HG03135 (cell line): Measurements from ENCODE around the gene ANKRD6.
"Not testable (repeated sequence)": the region's sequence is repeated elsewhere in the genome, so short reads cannot be mapped to it uniquely, and the experiment has no call there.

Experiments
- ATAC-seq: cut with Tn5 transposase; IDR thresholded peaks from one replicate; pipeline ENCODE4 v1.9.1; 2021; ENCODE audit warnings: mild to moderate bottlenecking, moderate library complexity; ENCODE audit not compliant: unreplicated experiment

ANKRD6 gene

GRCh38 chr6:89591745-89592144 is 158.8 kb downstream of the ANKRD6 start:
- ATAC-seq: no peak

DNA sequence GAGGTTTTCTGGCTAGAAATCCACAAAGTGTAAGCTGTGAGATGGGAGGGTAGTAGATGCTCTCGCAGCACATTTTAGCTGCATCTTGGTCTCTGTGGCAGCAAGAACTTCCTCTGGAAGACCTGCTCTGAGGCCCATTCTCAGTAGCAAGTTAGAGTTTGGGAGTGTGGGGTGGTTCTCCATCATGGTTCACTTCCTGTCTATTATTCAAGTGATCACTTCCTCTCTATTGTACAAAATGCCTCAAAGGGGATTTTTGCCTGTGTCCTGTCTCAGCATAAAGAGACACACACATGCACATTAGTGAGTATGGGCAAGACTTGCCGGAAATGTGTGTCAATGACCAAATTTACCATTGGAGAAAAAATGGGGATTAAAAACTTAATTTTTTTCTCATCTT is 163.1 kb downstream of the ANKRD6 start:
- ATAC-seq: peak; percentile 92

- no peak for ATAC-seq
These were observed 163.5 kb downstream of the ANKRD6 start for GRCh38 chr6:89596484-89596883.

GRCh38 chr6:89597372-89597771 is 164.4 kb downstream of the ANKRD6 start:
- ATAC-seq: no peak

GRCh38 chr6:89597988-89598387 is 165.0 kb downstream of the ANKRD6 start:
- no peak for ATAC-seq

- no peak for ATAC-seq
These were observed 166.8 kb downstream of the ANKRD6 start for GRCh38 chr6:89599727-89600126.

- ATAC-seq: no peak
These were observed 169.2 kb downstream of the ANKRD6 start for GRCh38 chr6:89602166-89602565.

- ATAC-seq: no peak
These were observed 171.7 kb downstream of the ANKRD6 start for GRCh38 chr6:89604653-89605052.

GRCh38 chr6:89605861-89606260 is 172.9 kb downstream of the ANKRD6 start:
- no peak for ATAC-seq

- no peak for ATAC-seq
These were observed 177.2 kb downstream of the ANKRD6 start for GRCh38 chr6:89610149-89610642.

GRCh38 chr6:89611666-89612065 is 178.7 kb downstream of the ANKRD6 start:
- no peak for ATAC-seq

DNA sequence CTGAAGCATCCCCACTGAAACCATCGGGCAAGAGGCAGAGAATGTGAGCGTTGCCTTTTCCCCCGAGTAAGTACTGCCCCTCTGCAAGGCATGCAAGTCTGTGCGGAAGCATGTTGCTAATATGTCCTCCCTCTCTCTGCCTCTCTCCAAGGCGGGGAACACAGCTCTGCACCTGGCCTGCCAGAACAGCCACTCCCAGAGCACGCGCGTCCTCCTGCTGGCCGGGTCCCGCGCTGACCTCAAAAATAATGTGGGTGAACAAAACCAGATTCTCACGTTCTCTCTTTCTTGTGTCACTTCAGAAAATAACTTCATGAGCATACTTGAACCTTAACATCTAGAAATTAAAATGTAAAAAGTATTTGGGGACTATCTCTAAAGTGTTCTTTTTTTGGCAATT is 179.2 kb downstream of the ANKRD6 start:
- ATAC-seq: no peak

GRCh38 chr6:89613790-89614189 is 180.8 kb downstream of the ANKRD6 start:
- no peak for ATAC-seq

DNA sequence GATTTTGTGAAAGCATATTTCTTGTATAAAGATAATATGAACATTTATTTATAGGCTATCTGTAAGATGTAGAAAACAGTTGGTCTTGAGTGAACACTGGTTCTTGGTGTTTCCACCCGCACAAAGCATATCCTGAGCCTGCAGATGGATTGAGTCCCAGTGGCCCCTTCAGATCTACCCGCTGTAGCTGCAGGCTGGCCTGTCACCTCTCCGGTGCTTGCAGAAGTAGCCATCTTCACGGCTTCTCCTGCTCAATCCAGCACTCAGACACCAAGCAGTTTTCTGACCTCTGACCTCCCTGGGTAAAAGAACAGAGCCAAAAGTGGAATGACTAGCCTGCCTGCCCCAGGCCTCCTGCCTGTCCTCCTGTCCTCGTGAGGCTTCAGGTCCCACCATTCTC is 182.9 kb downstream of the ANKRD6 start:
- ATAC-seq: no peak

DNA sequence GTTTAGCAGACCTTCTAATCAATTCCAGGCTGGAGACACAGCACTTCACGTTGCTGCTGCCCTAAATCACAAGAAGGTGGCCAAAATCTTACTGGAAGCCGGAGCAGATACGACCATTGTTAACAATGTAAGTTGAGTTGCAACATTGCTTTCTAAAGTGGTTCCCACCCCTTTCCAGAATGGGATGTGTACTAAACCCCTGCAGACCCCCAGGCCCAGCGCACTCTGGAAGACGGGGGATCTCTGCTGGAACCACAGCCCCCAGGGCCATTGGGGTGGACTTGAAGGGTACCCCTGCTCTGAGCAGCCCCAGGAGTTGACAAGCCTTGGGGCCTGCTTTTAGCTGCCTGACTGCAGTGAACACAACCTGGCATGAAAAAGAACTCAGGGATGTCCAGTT is 183.6 kb downstream of the ANKRD6 start:
- no peak for ATAC-seq

GRCh38 chr6:89618026-89618425 is 185.1 kb downstream of the ANKRD6 start:
- ATAC-seq: no peak

- no peak for ATAC-seq
These were observed 186.6 kb downstream of the ANKRD6 start for GRCh38 chr6:89619567-89619966.

- no peak for ATAC-seq
These were observed 190.8 kb downstream of the ANKRD6 start for GRCh38 chr6:89623749-89624148.

DNA sequence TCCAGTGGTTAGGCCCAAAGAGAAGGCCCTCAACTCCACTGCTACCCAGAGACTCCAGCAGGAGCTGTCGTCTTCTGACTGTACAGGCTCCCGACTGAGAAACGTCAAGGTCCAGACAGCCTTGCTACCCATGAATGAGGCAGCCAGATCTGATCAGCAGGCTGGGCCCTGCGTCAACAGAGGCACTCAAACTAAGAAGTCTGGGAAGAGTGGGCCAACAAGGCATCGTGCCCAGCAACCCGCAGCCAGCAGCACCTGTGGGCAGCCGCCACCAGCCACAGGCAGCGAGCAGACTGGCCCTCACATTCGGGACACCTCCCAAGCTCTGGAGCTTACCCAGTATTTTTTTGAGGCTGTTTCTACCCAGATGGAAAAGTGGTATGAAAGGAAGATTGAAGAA is 197.5 kb downstream of the ANKRD6 start:
- ATAC-seq: no peak

GRCh38 chr6:89636412-89636811 is 203.5 kb downstream of the ANKRD6 start:
- not testable (repeated sequence) for ATAC-seq

DNA sequence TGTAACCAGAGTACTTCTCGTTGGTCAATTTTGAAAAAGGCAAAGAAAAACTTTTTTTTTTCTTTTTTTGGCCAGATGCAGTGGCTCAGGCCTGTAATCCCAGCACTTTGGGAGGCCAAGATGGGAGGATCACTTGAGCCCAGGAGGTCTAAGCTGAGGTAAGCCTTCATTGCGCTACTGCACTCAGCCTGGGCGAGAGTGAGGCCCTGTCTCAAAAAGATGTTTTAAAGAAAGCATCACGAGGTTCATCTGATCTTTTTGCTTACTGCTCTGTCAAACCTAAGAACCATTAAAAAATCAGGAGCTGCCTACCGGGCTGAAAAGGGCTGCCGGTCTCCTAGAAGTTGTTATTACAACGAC is 205.0 kb downstream of the ANKRD6 start:
- ATAC-seq: no peak

DNA sequence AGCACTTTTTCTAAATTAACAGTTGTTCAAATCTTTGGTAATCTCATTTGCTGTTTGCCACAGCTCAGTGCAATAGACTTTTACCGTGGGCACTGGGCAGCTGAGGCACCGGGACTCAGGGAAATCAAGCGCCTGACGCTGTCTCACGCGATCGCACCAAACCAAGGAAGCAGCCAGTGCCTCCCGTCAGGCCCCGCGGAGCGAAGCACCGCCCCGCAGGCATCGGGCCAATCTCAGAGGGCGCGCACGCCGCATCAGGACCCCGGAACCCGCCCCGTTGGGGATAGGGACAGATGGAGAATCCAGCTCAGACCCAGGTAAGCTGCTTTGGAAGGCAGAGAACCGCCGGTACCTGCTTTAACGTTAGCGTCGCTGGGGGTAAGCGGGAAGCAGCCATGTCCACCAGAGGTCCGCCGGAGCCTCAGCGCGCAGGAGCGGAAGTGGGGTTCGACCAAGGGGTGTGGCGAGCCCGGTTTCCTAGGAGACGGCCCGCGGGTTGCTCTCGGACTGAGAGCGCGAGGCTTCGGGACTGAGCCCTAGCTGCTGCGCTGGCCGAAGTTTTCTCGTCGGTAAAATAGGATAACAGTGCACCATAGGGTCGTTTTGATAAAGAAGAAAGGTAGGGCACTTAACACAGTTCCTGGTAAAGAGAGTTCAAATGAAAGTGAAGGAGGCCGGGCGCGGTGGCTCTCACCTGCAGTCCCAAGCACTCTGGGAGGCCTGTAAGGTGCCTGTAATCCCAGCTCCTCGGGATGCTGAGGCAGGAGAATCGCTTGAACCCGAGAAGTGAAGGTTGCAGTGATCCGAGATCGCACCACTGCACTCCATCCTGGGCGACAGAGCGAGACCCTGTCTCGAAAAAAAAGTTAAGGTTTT is 205.6 kb downstream of the ANKRD6 start, which contains the start of gene LYRM2:
TSS of gene LYRM2 (minus strand) at position 428 of the 876 bp plus-strand sequence. CDS start at position 397, 31 bp downstream.
- peak; percentile 97 for ATAC-seq

DNA sequence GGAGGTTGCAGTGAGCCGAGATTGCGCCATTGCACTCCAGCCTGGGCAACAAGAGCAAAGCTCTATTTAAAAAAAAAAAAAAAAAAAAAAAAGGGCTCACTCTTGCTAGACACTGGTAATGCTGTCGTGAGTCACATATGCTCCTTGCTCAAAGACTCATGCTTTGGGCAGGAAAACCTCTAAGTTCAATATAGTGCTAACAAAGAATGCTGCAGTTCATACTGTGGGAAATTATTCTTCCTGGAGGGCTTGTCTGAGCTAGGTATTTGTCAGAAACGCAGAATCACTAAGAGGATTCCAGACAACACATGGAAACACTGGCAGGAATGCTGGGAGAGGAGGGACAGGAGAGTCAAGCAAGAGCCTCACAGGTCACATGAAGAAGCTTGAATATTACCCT is 207.9 kb downstream of the ANKRD6 start:
- no peak for ATAC-seq
